SK-N-SH (cell line): Measurements from ENCODE around the gene TERT. TPM values are rescaled to one million over a fixed set of nuclear protein-coding genes. Genes with fewer than 3 reads are reported as not detected.

Experiments
- CTCF ChIA-PET: fragments of 300-600, 350-600 bp; formaldehyde crosslinking; extraction: SDS; loops from one replicate; lab custom pipeline; 2021; lab: Yijun Ruan, JAX
- POLR2A ChIA-PET: fragments of 350-600 bp; sonication (Branson Sonifier 250); formaldehyde crosslinking; extraction: SDS; loops from one replicate; lab custom pipeline; 2020; ENCODE audit warnings: antibody characterized with exemption, inconsistent platforms; lab: Yijun Ruan, JAX
- DNase-seq: peaks from one replicate; pipeline ENCODE4 v3.0.0; 2012
- H2AFZ ChIP-seq: fragments of 200-600 bp; sonication (generic); 2 replicates; pipeline ENCODE4 v1.8.1; 2016; ENCODE audit warnings: antibody characterized with exemption, mild to moderate bottlenecking, low read depth
- H3F3A ChIP-seq: fragments of 200-600 bp; sonication (generic); replicated peaks from 2 replicates; pipeline ENCODE3; 2016; ENCODE audit warnings: antibody characterized with exemption, mild to moderate bottlenecking; ENCODE audit not compliant: insufficient read depth
- H3K27ac ChIP-seq, 2 experiments: fragments of 200-500 bp in 1 of 2; fragments of 200-600 bp in 1 of 2; sonication (Bioruptor generic) in 1 of 2; sonication (generic), shearing (Covaris generic) in 1 of 2; 2 replicates each; pipeline versions ENCODE4 v1.5.1 to v1.6.1; 2014 to 2016; ENCODE audit warnings: low read depth in 2 of 2, inconsistent platforms in 1 of 2, low read length in 1 of 2, mild to moderate bottlenecking in 1 of 2, mixed read lengths in 1 of 2
- H3K27me3 ChIP-seq: fragments of 200-600 bp; sonication (generic), shearing (Covaris generic); 2 replicates; pipeline ENCODE4 v1.6.1; 2016; ENCODE audit warnings: mixed run types; ENCODE audit not compliant: insufficient read depth
- H3K36me3 ChIP-seq, 2 experiments: fragments of 200-500 bp in 1 of 2; fragments of 200-600 bp in 1 of 2; sonication (Bioruptor generic) in 1 of 2; sonication (generic) in 1 of 2; replicated peaks in 1 of 2; 2 replicates each; pipeline versions ENCODE3 to v1.5.1; 2014 to 2016; ENCODE audit warnings: low read length in 1 of 2, mild to moderate bottlenecking in 1 of 2; ENCODE audit not compliant: insufficient read depth in 2 of 2, control insufficient read depth in 1 of 2
- H3K4me1 ChIP-seq, 2 experiments: fragments of 200-500 bp in 1 of 2; fragments of 200-600 bp in 1 of 2; sonication (Bioruptor generic) in 1 of 2; sonication (generic), shearing (Covaris generic) in 1 of 2; 2 replicates each; pipeline versions ENCODE4 v1.5.1 to v1.6.1; 2014 to 2016; ENCODE audit warnings: low read depth in 1 of 2, low read length in 1 of 2, mixed run types in 1 of 2; ENCODE audit not compliant: insufficient read depth in 2 of 2, control insufficient read depth in 1 of 2
- H3K4me2 ChIP-seq: fragments of 200-600 bp; sonication (generic), shearing (Covaris generic); 2 replicates; pipeline ENCODE4 v1.6.1; 2017; ENCODE audit warnings: mixed run types
- H3K4me3 ChIP-seq, 2 experiments: fragments of 200-500 bp in 1 of 2; fragments of 200-600 bp in 1 of 2; sonication (Bioruptor generic) in 1 of 2; sonication (generic), shearing (Covaris generic) in 1 of 2; 2 replicates each; pipeline versions ENCODE4 v1.5.1 to v1.8.1; 2014 to 2016; ENCODE audit warnings: low read depth in 2 of 2, inconsistent platforms in 1 of 2, low read length in 1 of 2, mild to moderate bottlenecking in 1 of 2, mixed read lengths in 1 of 2, moderate library complexity in 1 of 2
- H3K79me2 ChIP-seq: fragments of 200-600 bp; sonication (generic); 2 replicates; pipeline ENCODE4 v1.8.1; 2017; ENCODE audit warnings: mild to moderate bottlenecking; ENCODE audit not compliant: insufficient read depth
- H3K9ac ChIP-seq: fragments of 200-600 bp; sonication (generic); 2 replicates; pipeline ENCODE4 v1.6.1; 2017; ENCODE audit warnings: mixed run types
- H3K9me2 ChIP-seq: fragments of 200-600 bp; sonication (generic); 2 replicates; pipeline ENCODE4 v1.6.1; 2017; ENCODE audit warnings: mixed run types
- H3K9me3 ChIP-seq: fragments of 200-600 bp; sonication (generic); 2 replicates; pipeline ENCODE4 v1.6.1; 2017; ENCODE audit warnings: mixed run types, mild to moderate bottlenecking, moderate library complexity
- H4K20me1 ChIP-seq: fragments of 200-600 bp; sonication (generic); 2 replicates; pipeline ENCODE4 v1.6.1; 2017; ENCODE audit warnings: mild to moderate bottlenecking, mixed run types; ENCODE audit not compliant: insufficient read depth
- CHD2 ChIP-seq: fragments of 150-350 bp; IDR thresholded peaks from 2 replicates; pipeline ENCODE4 v1.6.1; 2018; ENCODE audit warnings: low read length; ENCODE audit not compliant: partially characterized antibody
- ELF1 ChIP-seq: IDR thresholded peaks from 2 replicates; pipeline ENCODE4 v1.4.0; 2012
- EP300 ChIP-seq, 2 experiments: IDR thresholded peaks; 2 replicates each; pipeline versions ENCODE4 v1.4.0 to v1.6.1; 2012; ENCODE audit warnings: borderline replicate concordance in 1 of 2, low read depth in 1 of 2, low read length in 1 of 2
- EZH2phosphoT487 ChIP-seq: fragments of 200-600 bp; sonication (generic); IDR thresholded peaks from 2 replicates; pipeline ENCODE4 v1.6.1; 2017; ENCODE audit warnings: low read depth, mixed run types, mild to moderate bottlenecking, antibody characterized with exemption, moderate library complexity, borderline replicate concordance
- FOXJ3 ChIP-seq: sonication (generic); formaldehyde crosslinking; IDR thresholded peaks from 2 replicates; pipeline ENCODE4 v1.5.1; 2020; ENCODE audit warnings: mild to moderate bottlenecking, missing genetic modification reagents
- GABPA ChIP-seq: IDR thresholded peaks from 2 replicates; pipeline ENCODE4 v1.4.0; 2012; ENCODE audit warnings: low read depth, mild to moderate bottlenecking
- JUND ChIP-seq: IDR thresholded peaks from 2 replicates; pipeline ENCODE4 v1.4.0; 2012
- MEF2A ChIP-seq: IDR thresholded peaks from 2 replicates; pipeline ENCODE4 v1.4.0; 2012; ENCODE audit warnings: low read depth, borderline replicate concordance
- MXI1 ChIP-seq: IDR thresholded peaks from 2 replicates; pipeline ENCODE4 v1.6.1; 2012; ENCODE audit warnings: mild to moderate bottlenecking, low read depth, low read length, improper control_type of control experiment
- NRF1 ChIP-seq: IDR thresholded peaks from 2 replicates; pipeline ENCODE4 v1.6.1; 2012; ENCODE audit warnings: low read depth, mild to moderate bottlenecking, low read length
- POLR2AphosphoS5 ChIP-seq: IDR thresholded peaks from 2 replicates; pipeline ENCODE4 v1.6.1; 2012; ENCODE audit warnings: low read depth, low read length
- RCOR1 ChIP-seq: fragments of 150-350 bp; IDR thresholded peaks from 2 replicates; pipeline ENCODE4 v1.6.1; 2017; ENCODE audit warnings: antibody characterized with exemption, low read length
- RFX5 ChIP-seq: IDR thresholded peaks from 2 replicates; pipeline ENCODE4 v1.6.1; 2012; ENCODE audit warnings: mild to moderate bottlenecking, improper control_type of control experiment, low read length
- RXRA ChIP-seq: IDR thresholded peaks from 2 replicates; pipeline ENCODE4 v1.4.0; 2012; ENCODE audit warnings: low read depth, mild to moderate bottlenecking, borderline replicate concordance
- SIN3A ChIP-seq: IDR thresholded peaks from 2 replicates; pipeline ENCODE4 v1.6.1; 2012; ENCODE audit warnings: low read depth, mild to moderate bottlenecking, low read length, moderate library complexity, borderline replicate concordance
- SMC3 ChIP-seq: IDR thresholded peaks from 2 replicates; pipeline ENCODE4 v1.6.1; 2012; ENCODE audit warnings: low read depth, low read length, improper control_type of control experiment
- TCF12 ChIP-seq: IDR thresholded peaks from 2 replicates; pipeline ENCODE4 v1.4.0; 2012
- YY1 ChIP-seq: IDR thresholded peaks from 2 replicates; pipeline ENCODE4 v1.4.0; 2012; ENCODE audit warnings: low read depth, mild to moderate bottlenecking
- WGBS: methylation state at CpG from one replicate; pipeline ENCODE4 v1.1.6; 2017; ENCODE audit warnings: low lambda C conversion rate; 5-methylcytosine and 5-hydroxymethylcytosine counted together
- polyA plus RNA-seq, 3 experiments: library from polyadenylated mRNA; depleted of rRNA; stranded (reverse); fragments of >200 nt; gene quantifications; 2 replicates each; pipeline ENCODE4 v1.2.3, GENCODE V29; 2012
- TF ChIP-seq, protein P1 (sequence below): IDR thresholded peaks from 2 replicates; pipeline ENCODE4 v1.4.0; 2012; ENCODE audit warnings: low read depth, borderline replicate concordance
- TF ChIP-seq, protein P2 (sequence below): fragments of 150-350 bp; IDR thresholded peaks from 2 replicates; pipeline ENCODE4 v1.6.1; 2016; ENCODE audit warnings: mild to moderate bottlenecking, low read depth, low read length
- TF ChIP-seq, protein P3 (sequence below): IDR thresholded peaks from 2 replicates; pipeline ENCODE4 v1.6.1; 2012; ENCODE audit warnings: mild to moderate bottlenecking, low read depth, low read length, moderate library complexity

Gene TERT
- polyA plus RNA-seq, 1 of the 3 experiments (the other 2 are of a cell fraction): 2.4 TPM

DNA sequence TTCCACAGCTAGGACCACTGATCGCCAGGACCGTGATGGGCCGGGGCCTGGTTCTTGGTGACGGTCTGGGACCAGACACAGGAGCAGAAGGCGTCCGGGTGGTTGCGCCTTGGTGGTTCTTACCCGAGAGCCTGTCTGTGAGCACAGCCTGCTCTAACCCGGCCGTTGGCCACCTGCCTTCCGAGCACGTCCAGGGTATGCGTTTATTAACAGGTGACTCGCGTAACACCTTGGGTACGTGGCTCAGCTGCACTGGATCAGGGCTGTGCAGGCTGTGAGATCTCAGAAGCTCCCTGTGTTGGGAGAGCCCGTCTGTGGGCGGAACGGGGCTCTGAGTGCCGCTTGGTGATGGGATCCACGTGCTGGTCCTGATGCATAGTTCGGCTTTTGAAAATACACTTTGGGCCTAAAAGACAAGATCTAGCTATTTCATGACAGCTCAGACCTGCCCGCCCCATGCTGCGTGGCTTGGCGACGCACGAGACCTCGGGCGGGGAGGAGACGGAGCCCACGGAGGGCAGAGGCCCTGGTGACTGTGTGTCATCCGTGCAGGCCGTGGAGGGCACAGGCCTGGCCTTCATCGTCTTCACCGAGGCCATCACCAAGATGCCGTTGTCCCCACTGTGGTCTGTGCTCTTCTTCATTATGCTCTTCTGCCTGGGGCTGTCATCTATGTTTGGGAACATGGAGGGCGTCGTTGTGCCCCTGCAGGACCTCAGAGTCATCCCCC lies 76.4 kb downstream of the TERT start:
- no peaks in the 10 kb centered on the region for H3K9me2 ChIP-seq
- H3K27ac ChIP-seq: no peak overlapping the region
- H3K27me3 ChIP-seq: no peaks in the 10 kb centered on the region; the same call in 1 of the 2 replicates
- H3K9me3 ChIP-seq: no peaks in the 10 kb centered on the region
- no peak overlapping the region for H2AFZ ChIP-seq
- no peak overlapping the region for H3K9ac ChIP-seq
- no peak overlapping the region for H3K4me3 ChIP-seq
- no peaks in the 10 kb centered on the region for H3K4me1 ChIP-seq
- H3K36me3 ChIP-seq: no peaks in the 10 kb centered on the region
- no peaks in the 10 kb centered on the region for H3K79me2 ChIP-seq
- WGBS: 56% methylated on average over 17 of the region's 38 CpGs
- ChIA-PET POLR2A (no interaction called here), CTCF (interaction anchor here (1.2 kb wide), 1 partner anchor 12 kb away, joined by 3 read pairs; no protein-coding TSS in a partner anchor)
- H4K20me1 ChIP-seq: no peaks in the 10 kb centered on the region
- TF ChIP-seq RXRA: no peak
- no peak for TF ChIP-seq YY1
- TF ChIP-seq ELF1: no peak
- no peak for TF ChIP-seq MEF2A
- no peak for TF ChIP-seq TCF12
- TF ChIP-seq, protein P1, sequence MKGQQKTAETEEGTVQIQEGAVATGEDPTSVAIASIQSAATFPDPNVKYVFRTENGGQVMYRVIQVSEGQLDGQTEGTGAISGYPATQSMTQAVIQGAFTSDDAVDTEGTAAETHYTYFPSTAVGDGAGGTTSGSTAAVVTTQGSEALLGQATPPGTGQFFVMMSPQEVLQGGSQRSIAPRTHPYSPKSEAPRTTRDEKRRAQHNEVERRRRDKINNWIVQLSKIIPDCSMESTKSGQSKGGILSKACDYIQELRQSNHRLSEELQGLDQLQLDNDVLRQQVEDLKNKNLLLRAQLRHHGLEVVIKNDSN: no peak
- TF ChIP-seq NRF1: no peak
- no peak for TF ChIP-seq RCOR1
- no peak for TF ChIP-seq FOXJ3
- no peak for TF ChIP-seq SMC3
- TF ChIP-seq POLR2AphosphoS5: no peak
- no peak for TF ChIP-seq CHD2
- peaks cover 6% of the 10 kb centered on the region for H3F3A ChIP-seq
- H3K4me2 ChIP-seq: no peak overlapping the region
- DNase-seq: no peak

DNA sequence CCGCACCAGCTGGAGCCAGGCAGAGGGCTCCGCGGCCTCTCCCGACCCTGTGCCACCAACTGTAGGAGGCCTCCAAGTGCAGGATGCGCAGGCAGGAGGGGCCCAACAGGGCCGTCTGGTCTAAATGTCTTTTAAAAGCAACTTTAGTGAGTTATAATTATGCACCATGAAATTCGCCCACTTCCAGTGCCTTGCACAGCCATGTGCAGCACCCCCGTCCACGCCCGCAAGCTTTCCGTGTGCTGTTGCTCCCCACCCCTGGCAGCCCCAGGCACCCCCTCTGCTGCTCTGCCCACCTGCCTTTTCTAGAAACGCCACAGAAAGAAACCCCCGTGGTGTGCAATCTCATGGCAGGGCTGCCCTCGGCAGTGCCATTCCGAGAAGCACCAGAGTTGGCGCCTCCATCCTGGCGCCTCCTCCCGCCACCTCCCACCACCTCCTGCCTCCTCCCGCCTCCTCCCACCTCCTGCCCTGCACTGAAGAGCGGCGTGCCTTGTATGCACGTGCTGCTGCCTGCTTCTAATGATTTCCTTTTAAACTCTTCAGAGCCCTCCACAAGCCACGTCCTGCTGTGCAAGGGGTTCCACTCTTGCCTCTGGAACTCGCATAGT lies 77.2 kb downstream of the TERT start:
- peaks cover 6% of the 10 kb centered on the region for H3F3A ChIP-seq
- no peak for DNase-seq
- no peaks in the 10 kb centered on the region; the same call in 1 of the 2 replicates for H3K27me3 ChIP-seq
- TF ChIP-seq, protein P2, sequence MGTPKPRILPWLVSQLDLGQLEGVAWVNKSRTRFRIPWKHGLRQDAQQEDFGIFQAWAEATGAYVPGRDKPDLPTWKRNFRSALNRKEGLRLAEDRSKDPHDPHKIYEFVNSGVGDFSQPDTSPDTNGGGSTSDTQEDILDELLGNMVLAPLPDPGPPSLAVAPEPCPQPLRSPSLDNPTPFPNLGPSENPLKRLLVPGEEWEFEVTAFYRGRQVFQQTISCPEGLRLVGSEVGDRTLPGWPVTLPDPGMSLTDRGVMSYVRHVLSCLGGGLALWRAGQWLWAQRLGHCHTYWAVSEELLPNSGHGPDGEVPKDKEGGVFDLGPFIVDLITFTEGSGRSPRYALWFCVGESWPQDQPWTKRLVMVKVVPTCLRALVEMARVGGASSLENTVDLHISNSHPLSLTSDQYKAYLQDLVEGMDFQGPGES: no peak
- no peak for TF ChIP-seq MEF2A
- no peak for TF ChIP-seq EZH2phosphoT487
- no peak for TF ChIP-seq CHD2
- no peak for TF ChIP-seq MXI1
- TF ChIP-seq, protein P3, sequence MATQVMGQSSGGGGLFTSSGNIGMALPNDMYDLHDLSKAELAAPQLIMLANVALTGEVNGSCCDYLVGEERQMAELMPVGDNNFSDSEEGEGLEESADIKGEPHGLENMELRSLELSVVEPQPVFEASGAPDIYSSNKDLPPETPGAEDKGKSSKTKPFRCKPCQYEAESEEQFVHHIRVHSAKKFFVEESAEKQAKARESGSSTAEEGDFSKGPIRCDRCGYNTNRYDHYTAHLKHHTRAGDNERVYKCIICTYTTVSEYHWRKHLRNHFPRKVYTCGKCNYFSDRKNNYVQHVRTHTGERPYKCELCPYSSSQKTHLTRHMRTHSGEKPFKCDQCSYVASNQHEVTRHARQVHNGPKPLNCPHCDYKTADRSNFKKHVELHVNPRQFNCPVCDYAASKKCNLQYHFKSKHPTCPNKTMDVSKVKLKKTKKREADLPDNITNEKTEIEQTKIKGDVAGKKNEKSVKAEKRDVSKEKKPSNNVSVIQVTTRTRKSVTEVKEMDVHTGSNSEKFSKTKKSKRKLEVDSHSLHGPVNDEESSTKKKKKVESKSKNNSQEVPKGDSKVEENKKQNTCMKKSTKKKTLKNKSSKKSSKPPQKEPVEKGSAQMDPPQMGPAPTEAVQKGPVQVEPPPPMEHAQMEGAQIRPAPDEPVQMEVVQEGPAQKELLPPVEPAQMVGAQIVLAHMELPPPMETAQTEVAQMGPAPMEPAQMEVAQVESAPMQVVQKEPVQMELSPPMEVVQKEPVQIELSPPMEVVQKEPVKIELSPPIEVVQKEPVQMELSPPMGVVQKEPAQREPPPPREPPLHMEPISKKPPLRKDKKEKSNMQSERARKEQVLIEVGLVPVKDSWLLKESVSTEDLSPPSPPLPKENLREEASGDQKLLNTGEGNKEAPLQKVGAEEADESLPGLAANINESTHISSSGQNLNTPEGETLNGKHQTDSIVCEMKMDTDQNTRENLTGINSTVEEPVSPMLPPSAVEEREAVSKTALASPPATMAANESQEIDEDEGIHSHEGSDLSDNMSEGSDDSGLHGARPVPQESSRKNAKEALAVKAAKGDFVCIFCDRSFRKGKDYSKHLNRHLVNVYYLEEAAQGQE: no peak
- no peak for TF ChIP-seq GABPA
- no peak for TF ChIP-seq SIN3A
- TF ChIP-seq ELF1: no peak
- no peak for TF ChIP-seq JUND
- no peak for TF ChIP-seq EP300 (IDR thresholded peaks at IDR 0.05; ENCODE audit: borderline replicate concordance in 1 of 2, low read depth in 1 of 2, low read length in 1 of 2)
- TF ChIP-seq TCF12: no peak
- no peak for TF ChIP-seq RFX5
- CTCF ChIA-PET: interaction anchor here (0.7 kb wide), 1 partner anchor 10 kb away, joined by 3 read pairs; no protein-coding TSS in a partner anchor
- no peak overlapping the region for H3K4me3 ChIP-seq
- WGBS: 23% methylated on average over 19 of the region's 24 CpGs
- H3K4me1 ChIP-seq: no peaks in the 10 kb centered on the region
- H3K9me3 ChIP-seq: no peaks in the 10 kb centered on the region
- H2AFZ ChIP-seq: no peak overlapping the region
- H3K9me2 ChIP-seq: no peaks in the 10 kb centered on the region
- no peaks in the 10 kb centered on the region for H3K79me2 ChIP-seq
- H4K20me1 ChIP-seq: no peaks in the 10 kb centered on the region
- no peaks in the 10 kb centered on the region for H3K36me3 ChIP-seq
- no peak overlapping the region for H3K27ac ChIP-seq
- no peak overlapping the region for H3K9ac ChIP-seq
- POLR2A ChIA-PET: no interaction called here
- no peak overlapping the region for H3K4me2 ChIP-seq
